IMR-90 (cell line): Measurements from ENCODE around the gene CYP2D6. TPM values are rescaled to one million over a fixed set of nuclear protein-coding genes. Genes with fewer than 3 reads are reported as not detected.

ENCODE experiments used
- ATAC-seq: fragments of 200-7000 bp; cut with Tn5 transposase; 2 replicates; pipeline ENCODE4 v1.9.1; 2020; ENCODE audit warnings: low read depth, mild to moderate bottlenecking, moderate library complexity
- BruUV-seq: library from RNA; stranded (reverse); fragments of 400-500 nt; replicated peaks from 2 replicates; lab custom pipeline; 2021; lab: Mats Ljungman, UMichigan
- CTCF ChIA-PET: fragments of 300-600 bp; formaldehyde crosslinking; extraction: SDS; loops from one replicate; lab custom pipeline; 2021; ENCODE audit warnings: antibody characterized with exemption; lab: Yijun Ruan, JAX
- POLR2A ChIA-PET: fragments of 300-600 bp; sonication (Branson Sonifier 250); formaldehyde crosslinking; loops from one replicate; lab custom pipeline; 2022; ENCODE audit warnings: antibody characterized with exemption; ENCODE audit not compliant: unreplicated experiment; lab: Charles Lee
- DNase-seq: peaks from one replicate; pipeline ENCODE4 v3.0.0; 2013
- H2AFZ ChIP-seq: replicated peaks from 2 replicates; pipeline ENCODE3; 2013; ENCODE audit warnings: low read length, mild to moderate bottlenecking; ENCODE audit not compliant: poor library complexity
- H2AK5ac ChIP-seq: 2 replicates; pipeline ENCODE4 v1.6.1; 2013; ENCODE audit warnings: low read depth, low read length, inconsistent platforms
- H2AK9ac ChIP-seq: replicated peaks from 2 replicates; pipeline ENCODE3; 2013; ENCODE audit warnings: mild to moderate bottlenecking, low read depth, low read length, moderate library complexity; ENCODE audit not compliant: poor library complexity
- H2BK120ac ChIP-seq: 2 replicates; pipeline ENCODE4 v1.6.1; 2013; ENCODE audit warnings: low read depth, low read length, inconsistent platforms
- H2BK15ac ChIP-seq: 3 replicates; pipeline ENCODE4 v1.6.1; 2013; ENCODE audit warnings: low read depth, low read length, inconsistent platforms
- H2BK20ac ChIP-seq: 2 replicates; pipeline ENCODE4 v1.6.1; 2013; ENCODE audit warnings: low read depth, mild to moderate bottlenecking, inconsistent platforms, low read length, moderate library complexity
- H2BK5ac ChIP-seq: 2 replicates; pipeline ENCODE4 v1.6.1; 2013; ENCODE audit warnings: mild to moderate bottlenecking, low read depth, low read length, inconsistent platforms; ENCODE audit not compliant: poor library complexity, severe bottlenecking
- H3K14ac ChIP-seq: replicated peaks from 2 replicates; pipeline ENCODE4 v1.6.1; 2013; ENCODE audit warnings: low read depth, low read length, inconsistent platforms
- H3K18ac ChIP-seq: 2 replicates; pipeline ENCODE4 v1.6.1; 2013; ENCODE audit warnings: low read depth, low read length, control low read depth
- H3K23ac ChIP-seq: 2 replicates; pipeline ENCODE4 v1.6.1; 2013; ENCODE audit warnings: low read depth, low read length, inconsistent platforms
- H3K27ac ChIP-seq: 2 replicates; pipeline ENCODE4 v1.5.1; 2013; ENCODE audit warnings: mild to moderate bottlenecking, control low read depth, low read length; ENCODE audit not compliant: insufficient read depth
- H3K27me3 ChIP-seq: 2 replicates; pipeline ENCODE4 v1.6.1; 2013; ENCODE audit warnings: low read length; ENCODE audit not compliant: control insufficient read depth, insufficient read depth
- H3K36me3 ChIP-seq: 2 replicates; pipeline ENCODE4 v1.6.1; 2013; ENCODE audit warnings: low read length, mixed read lengths; ENCODE audit not compliant: control insufficient read depth, insufficient read depth
- H3K4ac ChIP-seq: 2 replicates; pipeline ENCODE4 v1.6.1; 2013; ENCODE audit warnings: low read depth, low read length, inconsistent platforms
- H3K4me1 ChIP-seq: 2 replicates; pipeline ENCODE4 v1.6.1; 2013; ENCODE audit warnings: low read length, mixed read lengths; ENCODE audit not compliant: control insufficient read depth, insufficient read depth
- H3K4me2 ChIP-seq: 2 replicates; pipeline ENCODE4 v1.6.1; 2013; ENCODE audit warnings: low read depth, mild to moderate bottlenecking, control low read depth, low read length, moderate library complexity
- H3K4me3 ChIP-seq: 2 replicates; pipeline ENCODE4 v1.5.1; 2013; ENCODE audit warnings: low read depth, mild to moderate bottlenecking, control low read depth, low read length, moderate library complexity; ENCODE audit not compliant: insufficient read depth
- H3K56ac ChIP-seq: 2 replicates; pipeline ENCODE4 v1.6.1; 2013; ENCODE audit warnings: low read length, inconsistent platforms; ENCODE audit not compliant: insufficient read depth; ENCODE audit errors: extremely low read depth
- H3K79me1 ChIP-seq, 2 experiments: 2 replicates each; pipeline ENCODE4 v1.6.1; 2013; ENCODE audit warnings: low read length in 2 of 2, inconsistent platforms in 1 of 2, low read depth in 1 of 2
- H3K9ac ChIP-seq: 2 replicates; pipeline ENCODE4 v1.6.1; 2013; ENCODE audit warnings: low read depth, low read length, control low read depth
- H3K9me1 ChIP-seq: 2 replicates; pipeline ENCODE4 v1.6.1; 2013; ENCODE audit warnings: low read length, inconsistent platforms; ENCODE audit not compliant: insufficient read depth
- H3K9me3 ChIP-seq: 2 replicates; pipeline ENCODE4 v1.6.1; 2013; ENCODE audit warnings: low read length; ENCODE audit not compliant: control insufficient read depth, insufficient read depth
- H4K20me1 ChIP-seq: 2 replicates; pipeline ENCODE4 v1.6.1; 2013; ENCODE audit warnings: low read length, inconsistent platforms; ENCODE audit not compliant: insufficient read depth
- H4K5ac ChIP-seq: 2 replicates; pipeline ENCODE4 v1.6.1; 2013; ENCODE audit warnings: mild to moderate bottlenecking, low read depth, low read length, control low read depth
- H4K8ac ChIP-seq, 2 experiments: 2 replicates each; pipeline ENCODE4 v1.6.1; 2013; ENCODE audit warnings: low read depth in 2 of 2, low read length in 2 of 2, control low read depth in 1 of 2, inconsistent platforms in 1 of 2
- H4K91ac ChIP-seq: 2 replicates; pipeline ENCODE4 v1.6.1; 2013; ENCODE audit warnings: low read depth, low read length, inconsistent platforms; ENCODE audit not compliant: insufficient read depth
- BHLHE40 ChIP-seq: fragments of 150-350 bp; IDR thresholded peaks from 2 replicates; pipeline ENCODE4 v1.6.1; 2016; ENCODE audit warnings: mild to moderate bottlenecking, low read depth, low read length
- CEBPB ChIP-seq: IDR thresholded peaks from 2 replicates; pipeline ENCODE4 v1.6.1; 2012; ENCODE audit warnings: low read depth, low read length, improper control_type of control experiment
- CHD1 ChIP-seq: IDR thresholded peaks from 2 replicates; pipeline ENCODE4 v1.6.1; 2012; ENCODE audit warnings: low read depth, low read length, improper control_type of control experiment
- CTCF ChIP-seq: conservative IDR thresholded peaks from 2 replicates; pipeline ENCODE4 v1.5.1; 2012; ENCODE audit warnings: mild to moderate bottlenecking, low read depth, low read length, improper control_type of control experiment
- FOS ChIP-seq: fragments of 150-350 bp; IDR thresholded peaks from 2 replicates; pipeline ENCODE4 v1.6.1; 2016; ENCODE audit warnings: low read depth, low read length
- MAFK ChIP-seq: IDR thresholded peaks from 2 replicates; pipeline ENCODE4 v1.6.1; 2012; ENCODE audit warnings: low read depth, low read length, improper control_type of control experiment
- MAZ ChIP-seq: IDR thresholded peaks from 2 replicates; pipeline ENCODE4 v1.6.1; 2012; ENCODE audit warnings: low read depth, mild to moderate bottlenecking, low read length, improper control_type of control experiment, moderate library complexity, borderline replicate concordance
- MXI1 ChIP-seq: IDR thresholded peaks from 2 replicates; pipeline ENCODE4 v1.6.1; 2012; ENCODE audit warnings: low read depth, mild to moderate bottlenecking, low read length, moderate library complexity, borderline replicate concordance
- NFE2L2 ChIP-seq: fragments of 150-350 bp; IDR thresholded peaks from 2 replicates; pipeline ENCODE4 v1.6.1; 2016; ENCODE audit warnings: low read depth, mild to moderate bottlenecking, low read length
- POLR2A ChIP-seq: IDR thresholded peaks from 2 replicates; pipeline ENCODE4 v1.6.1; 2012; ENCODE audit warnings: mild to moderate bottlenecking, low read depth, low read length
- RAD21 ChIP-seq: IDR thresholded peaks from 2 replicates; pipeline ENCODE4 v1.6.1; 2012; ENCODE audit warnings: low read length, improper control_type of control experiment
- RCOR1 ChIP-seq: IDR thresholded peaks from 2 replicates; pipeline ENCODE4 v1.6.1; 2012; ENCODE audit warnings: mild to moderate bottlenecking, low read length, improper control_type of control experiment; ENCODE audit not compliant: insufficient replicate concordance
- RFX5 ChIP-seq: IDR thresholded peaks from 2 replicates; pipeline ENCODE4 v1.8.0; 2012; ENCODE audit warnings: low read depth, mild to moderate bottlenecking, low read length, moderate library complexity
- SMC3 ChIP-seq: fragments of 150-350 bp; IDR thresholded peaks from 2 replicates; pipeline ENCODE4 v1.6.1; 2016; ENCODE audit warnings: low read depth, mild to moderate bottlenecking, antibody characterized with exemption, low read length, moderate library complexity
- WGBS, 2 experiments: methylation state at CpG; one replicate each; pipeline versions ENCODE4 v1.1.5 to v1.1.7; 2013; ENCODE audit warnings: missing lambda C conversion rate in 2 of 2; ENCODE audit not compliant: insufficient read length in 1 of 2; ENCODE audit errors: extremely low coverage in 2 of 2; 5-methylcytosine and 5-hydroxymethylcytosine counted together
- dilution Hi-C: fragments of 300-500 bp; cut with HindIII; formaldehyde crosslinking; loops from one replicate; pipeline ENCODE4 v1.14.3; 2018; ENCODE audit warnings: low sequenced_read_pairs; ENCODE audit not compliant: unreplicated experiment
- in situ Hi-C: fragments of 300-500 bp; cut with MboI; formaldehyde crosslinking; loops from 3 replicates; pipeline ENCODE4 v1.14.3; 2019; ENCODE audit warnings: low sequenced_read_pairs, inconsistent platforms, mixed read lengths
- intact Hi-C: fragments of 100-400 bp; cut with micrococcal nuclease; formaldehyde crosslinking; loops from 2 replicates; pipeline ENCODE4 v1.10.0; 2022
- polyA plus RNA-seq, 3 experiments: library from polyadenylated mRNA; depleted of rRNA; stranded (reverse); fragments of >200 nt; gene quantifications; 2 replicates each; pipeline ENCODE4 v1.2.3, GENCODE V29; 2012; ENCODE audit warnings: low replicate concordance in 1 of 3
- total RNA-seq: library from RNA; depleted of rRNA; stranded (reverse); fragments of >200 nt; gene quantifications from 2 replicates; pipeline ENCODE4 v1.2.3, GENCODE V29; 2012
- TF ChIP-seq, protein P1 (sequence below): fragments of 150-350 bp; IDR thresholded peaks from 2 replicates; pipeline ENCODE4 v1.6.1; 2016; ENCODE audit warnings: low read depth, mild to moderate bottlenecking, low read length, moderate library complexity, borderline replicate concordance
- TF ChIP-seq, protein P2 (sequence below): fragments of 150-350 bp; IDR thresholded peaks from 2 replicates; pipeline ENCODE4 v1.6.1; 2017; ENCODE audit warnings: mild to moderate bottlenecking, antibody characterized with exemption, low read length, low read depth

Gene CYP2D6
- total and polyA plus RNA-seq, 2 of the 4 experiments (the other 2 are of a cell fraction): under 0.01 to 0.24 TPM

GRCh38 chr22:42138972-42139371 is 8.4 kb upstream of the CYP2D6 start:
- H3K4ac ChIP-seq: no peak overlapping the region
- no peaks in the 10 kb centered on the region for H3K27me3 ChIP-seq
- H2AK5ac ChIP-seq: no peak overlapping the region
- H3K9ac ChIP-seq: no peak overlapping the region
- H3K4me2 ChIP-seq: no peak overlapping the region
- no peak overlapping the region for H4K8ac ChIP-seq
- H2BK5ac ChIP-seq: no peak overlapping the region
- H3K27ac ChIP-seq: no peak overlapping the region
- intact Hi-C loops: no loop called here
- no peak overlapping the region for H3K56ac ChIP-seq
- BruUV-seq: no TSS peak
- in situ Hi-C loops: no loop called here
- H2AFZ ChIP-seq: no peak overlapping the region
- H3K79me1 ChIP-seq: no peaks in the 10 kb centered on the region
- dilution Hi-C loops: no loop called here
- ATAC-seq (no peak), DNase-seq (no peak)
- H4K20me1 ChIP-seq: no peaks in the 10 kb centered on the region
- no peak overlapping the region for H3K14ac ChIP-seq
- H2BK15ac ChIP-seq: no peak overlapping the region
- H2BK120ac ChIP-seq: no peak overlapping the region
- no peak overlapping the region for H3K4me3 ChIP-seq
- TF ChIP-seq, protein P1, sequence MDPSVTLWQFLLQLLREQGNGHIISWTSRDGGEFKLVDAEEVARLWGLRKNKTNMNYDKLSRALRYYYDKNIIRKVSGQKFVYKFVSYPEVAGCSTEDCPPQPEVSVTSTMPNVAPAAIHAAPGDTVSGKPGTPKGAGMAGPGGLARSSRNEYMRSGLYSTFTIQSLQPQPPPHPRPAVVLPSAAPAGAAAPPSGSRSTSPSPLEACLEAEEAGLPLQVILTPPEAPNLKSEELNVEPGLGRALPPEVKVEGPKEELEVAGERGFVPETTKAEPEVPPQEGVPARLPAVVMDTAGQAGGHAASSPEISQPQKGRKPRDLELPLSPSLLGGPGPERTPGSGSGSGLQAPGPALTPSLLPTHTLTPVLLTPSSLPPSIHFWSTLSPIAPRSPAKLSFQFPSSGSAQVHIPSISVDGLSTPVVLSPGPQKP: no peak
- TF ChIP-seq MAZ (no peak), NFE2L2 (no peak), MAFK (no peak), POLR2A (no peak), BHLHE40 (no peak), MXI1 (no peak), RAD21 (no peak), FOS (no peak), RCOR1 (no peak), SMC3 (no peak), CEBPB (no peak), CTCF (no peak), RFX5 (no peak), CHD1 (no peak)
- TF ChIP-seq, protein P2, sequence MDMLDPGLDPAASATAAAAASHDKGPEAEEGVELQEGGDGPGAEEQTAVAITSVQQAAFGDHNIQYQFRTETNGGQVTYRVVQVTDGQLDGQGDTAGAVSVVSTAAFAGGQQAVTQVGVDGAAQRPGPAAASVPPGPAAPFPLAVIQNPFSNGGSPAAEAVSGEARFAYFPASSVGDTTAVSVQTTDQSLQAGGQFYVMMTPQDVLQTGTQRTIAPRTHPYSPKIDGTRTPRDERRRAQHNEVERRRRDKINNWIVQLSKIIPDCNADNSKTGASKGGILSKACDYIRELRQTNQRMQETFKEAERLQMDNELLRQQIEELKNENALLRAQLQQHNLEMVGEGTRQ: no peak
- H3K9me1 ChIP-seq: no peaks in the 10 kb centered on the region
- H2AK9ac ChIP-seq: no peak overlapping the region
- no peak overlapping the region for H4K5ac ChIP-seq
- CTCF ChIA-PET: no interaction called here
- H3K18ac ChIP-seq: no peak overlapping the region
- no peaks in the 10 kb centered on the region for H3K4me1 ChIP-seq
- WGBS, 2 experiments: no CpG with 5 or more reads among the region's 2 CpGs
- 0 out of 2 replicates have a peak, but pooled peaks cover 1% of the 10 kb centered on the region for H3K36me3 ChIP-seq
- H3K9me3 ChIP-seq: no peaks in the 10 kb centered on the region
- H3K23ac ChIP-seq: no peak overlapping the region
- no peak overlapping the region for H2BK20ac ChIP-seq
- POLR2A ChIA-PET: no interaction called here
- no peak overlapping the region for H4K91ac ChIP-seq
